H1 (cell line): Measurements from ENCODE around the gene HES7. TPM values are rescaled to one million over a fixed set of nuclear protein-coding genes. Genes with fewer than 3 reads are reported as not detected.

Source experiments
- CREB1 ChIP-seq: IDR thresholded peaks from 2 replicates; pipeline ENCODE4 v1.6.1; 2012; ENCODE audit warnings: inconsistent platforms
- CTBP2 ChIP-seq: IDR thresholded peaks from 2 replicates; pipeline ENCODE4 v1.7.0; 2011; ENCODE audit warnings: borderline replicate concordance, mild to moderate bottlenecking, moderate library complexity, mixed read lengths, low read length; ENCODE audit not compliant: insufficient read depth, insufficient read length
- EGR1 ChIP-seq: IDR thresholded peaks from 2 replicates; pipeline ENCODE4 v1.6.1; 2011; ENCODE audit warnings: low read depth, low read length, borderline replicate concordance
- EZH2 ChIP-seq: fragments of 200-600 bp; sonication (generic); IDR thresholded peaks from 2 replicates; pipeline ENCODE4 v1.7.1; 2012; ENCODE audit warnings: low read depth, mild to moderate bottlenecking, moderate library complexity, low read length, inconsistent platforms; ENCODE audit not compliant: severe bottlenecking
- MAFK ChIP-seq: IDR thresholded peaks from 2 replicates; pipeline ENCODE4 v1.6.1; 2012; ENCODE audit warnings: low read depth, mild to moderate bottlenecking, improper control_type of control experiment, low read length
- NANOG ChIP-seq: IDR thresholded peaks from 2 replicates; pipeline ENCODE4 v1.6.1; 2011; ENCODE audit warnings: low read length, low read depth, mild to moderate bottlenecking, inconsistent platforms; ENCODE audit not compliant: insufficient read depth, poor library complexity, severe bottlenecking
- NRF1 ChIP-seq: IDR thresholded peaks from 2 replicates; pipeline ENCODE4 v1.6.1; 2011; ENCODE audit warnings: mild to moderate bottlenecking, low read depth, low read length, improper control_type of control experiment
- PHF8 ChIP-seq: fragments of 200-600 bp; sonication (generic); conservative IDR thresholded peaks from 2 replicates; pipeline ENCODE4 v1.7.1; 2012; ENCODE audit warnings: low read depth, mild to moderate bottlenecking, inconsistent platforms, low read length, moderate library complexity
- POLR2A ChIP-seq, 2 experiments: IDR thresholded peaks; 1 replicate in 1 of 2; 2 replicates in 1 of 2; pipeline ENCODE4 v1.6.1; 2011; ENCODE audit warnings: low read depth in 2 of 2, low read length in 2 of 2, mild to moderate bottlenecking in 2 of 2; ENCODE audit errors: control extremely low read depth in 1 of 2
- POLR2AphosphoS5 ChIP-seq: IDR thresholded peaks from 2 replicates; pipeline ENCODE4 v1.6.1; 2011; ENCODE audit warnings: low read depth, low read length
- RAD21 ChIP-seq, 2 experiments: IDR thresholded peaks in 1 of 2; conservative IDR thresholded peaks in 1 of 2; 2 replicates each; pipeline ENCODE4 v1.6.1; 2011; ENCODE audit warnings: low read depth in 2 of 2, low read length in 2 of 2, improper control_type of control experiment in 1 of 2, inconsistent platforms in 1 of 2, mild to moderate bottlenecking in 1 of 2, moderate library complexity in 1 of 2
- RNF2 ChIP-seq: fragments of 200-900, 300-1000 bp; sonication (generic); IDR thresholded peaks from 2 replicates; pipeline ENCODE4 v1.7.1; 2016; ENCODE audit warnings: borderline replicate concordance, low read depth, mild to moderate bottlenecking, antibody characterized with exemption, low read length; ENCODE audit not compliant: poor library complexity, severe bottlenecking; ENCODE audit errors: missing control alignments
- SIRT6 ChIP-seq: IDR thresholded peaks from one replicate; pipeline ENCODE4 v1.7.1; 2012; ENCODE audit warnings: low read length, inconsistent platforms
- SP4 ChIP-seq: IDR thresholded peaks from 2 replicates; pipeline ENCODE4 v1.6.1; 2012; ENCODE audit warnings: low read length, inconsistent platforms
- TBP ChIP-seq: IDR thresholded peaks from 2 replicates; pipeline ENCODE4 v1.6.1; 2011; ENCODE audit warnings: low read depth, low read length, improper control_type of control experiment
- polyA plus RNA-seq, 7 experiments: library from polyadenylated mRNA; depleted of rRNA in 3 of 7; stranded (reverse) in 5 of 7; unstranded in 2 of 7; fragments of >200 nt in 5 of 7; fragments of 200-250 nt in 2 of 7; gene quantifications; 1 replicate in 5 of 7; 2 replicates in 1 of 7; 4 replicates in 1 of 7; pipeline versions ENCODE4 v1.2.1 to v1.2.3, GENCODE V29; 2011 to 2013; ENCODE audit warnings: missing spikeins in 2 of 7, mixed read lengths in 2 of 7
- total RNA-seq: library from RNA; stranded (reverse); fragmentation: NEBNext Ultra II Directional; extraction: Animal tissue kit (Norgen Biotek cat#: 25700); gene quantifications from 2 replicates; pipeline ENCODE4 v1.2.1, GENCODE V29; 2021
- TF ChIP-seq, protein P1 (sequence below): IDR thresholded peaks from 2 replicates; pipeline ENCODE4 v1.6.1; 2011; ENCODE audit warnings: low read depth, mild to moderate bottlenecking, low read length; ENCODE audit not compliant: insufficient read depth
- TF ChIP-seq, protein P2 (sequence below): IDR thresholded peaks from 2 replicates; pipeline ENCODE4 v1.6.1; 2012; ENCODE audit warnings: inconsistent platforms
- TF ChIP-seq, protein P3 (sequence below): IDR thresholded peaks from 2 replicates; pipeline ENCODE4 v1.6.1; 2012; ENCODE audit warnings: inconsistent platforms
- TF ChIP-seq, protein P4 (sequence below), 3 experiments: IDR thresholded peaks; 1 replicate in 2 of 3; 2 replicates in 1 of 3; pipeline versions ENCODE4 v1.5.1 to v1.6.1; 2011; ENCODE audit warnings: low read length in 3 of 3, mild to moderate bottlenecking in 3 of 3, inconsistent platforms in 2 of 3, low read depth in 1 of 3, moderate library complexity in 1 of 3; ENCODE audit not compliant: insufficient read depth in 1 of 3; ENCODE audit errors: control extremely low read depth in 1 of 3

HES7 gene
- total and polyA plus RNA-seq, 2 of the 8 experiments (the other 6 are each of a cell fraction or from before 2014, with no cell fraction given), result 0.20 to 0.32 TPM

DNA sequence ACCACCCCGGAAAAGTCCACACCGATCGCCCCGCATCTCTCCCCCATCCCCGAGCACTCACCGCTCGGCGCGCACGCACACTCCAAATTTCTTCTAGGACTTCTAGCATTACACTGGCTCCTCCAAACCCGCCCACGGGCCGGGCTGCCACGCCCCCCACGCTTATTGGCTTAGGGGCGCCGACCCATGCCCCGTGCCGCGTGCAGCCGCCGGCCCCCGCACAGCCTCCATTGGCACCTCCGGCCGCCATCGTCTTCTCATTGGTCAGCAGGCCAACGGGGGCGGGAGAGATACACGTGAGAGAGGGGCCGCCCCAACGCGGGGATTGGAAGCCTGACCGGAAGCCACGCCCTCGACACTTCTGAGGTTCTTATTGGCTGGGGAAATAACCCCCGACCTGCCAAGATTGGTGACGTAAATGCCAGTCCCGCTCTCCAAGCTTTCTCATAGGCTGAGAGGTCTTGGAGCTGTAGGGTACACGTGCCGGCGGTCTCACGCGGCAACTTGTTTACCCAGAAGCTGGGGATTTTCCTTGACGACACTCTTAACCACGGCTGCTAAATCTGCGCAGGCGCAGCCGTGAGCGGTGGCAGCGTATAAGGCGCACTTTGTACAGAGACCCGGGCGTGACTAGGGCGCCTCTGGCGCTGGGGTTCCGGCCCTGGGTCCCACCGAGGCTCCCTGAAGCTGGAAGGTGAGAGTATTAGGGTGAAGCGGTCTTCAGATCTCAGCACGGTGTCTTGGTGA is 32.5 kb upstream of the HES7 start (continued):
- TF ChIP-seq RAD21 (IDR thresholded peaks at IDR 0.05 in 1 of 2, conservative IDR thresholded peaks at IDR 0.05 in 1 of 2; ENCODE audit: low read depth in 2 of 2, low read length in 2 of 2) (peak in 1 of 2 experiments; percentile 23; a peak in 1 of 4 replicates), RNF2 (no peak), MAFK (no peak), PHF8 (peak; percentile 40; the same call in 1 of the 2 replicates), POLR2A (IDR thresholded peaks at IDR 0.05; ENCODE audit: control extremely low read depth in 1 of 2, low read depth in 2 of 2, low read length in 2 of 2) (peak; percentile 54 to 69), POLR2AphosphoS5 (peak; percentile 82), EGR1 (peak; percentile 95), CREB1 (peak; percentile 84), EZH2 (no peak), NANOG (peak; percentile 39), NRF1 (peak; percentile 88), TBP (peak; percentile 82; the same call in 1 of the 2 replicates), SP4 (peak; percentile 98), CTBP2 (no peak), SIRT6 (no peak)
- TF ChIP-seq, protein P1, sequence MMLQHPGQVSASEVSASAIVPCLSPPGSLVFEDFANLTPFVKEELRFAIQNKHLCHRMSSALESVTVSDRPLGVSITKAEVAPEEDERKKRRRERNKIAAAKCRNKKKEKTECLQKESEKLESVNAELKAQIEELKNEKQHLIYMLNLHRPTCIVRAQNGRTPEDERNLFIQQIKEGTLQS, result no peak
- TF ChIP-seq, protein P2, sequence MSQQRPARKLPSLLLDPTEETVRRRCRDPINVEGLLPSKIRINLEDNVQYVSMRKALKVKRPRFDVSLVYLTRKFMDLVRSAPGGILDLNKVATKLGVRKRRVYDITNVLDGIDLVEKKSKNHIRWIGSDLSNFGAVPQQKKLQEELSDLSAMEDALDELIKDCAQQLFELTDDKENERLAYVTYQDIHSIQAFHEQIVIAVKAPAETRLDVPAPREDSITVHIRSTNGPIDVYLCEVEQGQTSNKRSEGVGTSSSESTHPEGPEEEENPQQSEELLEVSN, result peak; percentile 94
- TF ChIP-seq, protein P3, sequence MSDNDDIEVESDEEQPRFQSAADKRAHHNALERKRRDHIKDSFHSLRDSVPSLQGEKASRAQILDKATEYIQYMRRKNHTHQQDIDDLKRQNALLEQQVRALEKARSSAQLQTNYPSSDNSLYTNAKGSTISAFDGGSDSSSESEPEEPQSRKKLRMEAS, result peak; percentile 98
- TF ChIP-seq, protein P4, sequence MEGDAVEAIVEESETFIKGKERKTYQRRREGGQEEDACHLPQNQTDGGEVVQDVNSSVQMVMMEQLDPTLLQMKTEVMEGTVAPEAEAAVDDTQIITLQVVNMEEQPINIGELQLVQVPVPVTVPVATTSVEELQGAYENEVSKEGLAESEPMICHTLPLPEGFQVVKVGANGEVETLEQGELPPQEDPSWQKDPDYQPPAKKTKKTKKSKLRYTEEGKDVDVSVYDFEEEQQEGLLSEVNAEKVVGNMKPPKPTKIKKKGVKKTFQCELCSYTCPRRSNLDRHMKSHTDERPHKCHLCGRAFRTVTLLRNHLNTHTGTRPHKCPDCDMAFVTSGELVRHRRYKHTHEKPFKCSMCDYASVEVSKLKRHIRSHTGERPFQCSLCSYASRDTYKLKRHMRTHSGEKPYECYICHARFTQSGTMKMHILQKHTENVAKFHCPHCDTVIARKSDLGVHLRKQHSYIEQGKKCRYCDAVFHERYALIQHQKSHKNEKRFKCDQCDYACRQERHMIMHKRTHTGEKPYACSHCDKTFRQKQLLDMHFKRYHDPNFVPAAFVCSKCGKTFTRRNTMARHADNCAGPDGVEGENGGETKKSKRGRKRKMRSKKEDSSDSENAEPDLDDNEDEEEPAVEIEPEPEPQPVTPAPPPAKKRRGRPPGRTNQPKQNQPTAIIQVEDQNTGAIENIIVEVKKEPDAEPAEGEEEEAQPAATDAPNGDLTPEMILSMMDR (IDR thresholded peaks at IDR 0.05; ENCODE audit: control extremely low read depth in 1 of 3, insufficient read depth in 1 of 3, low read depth in 1 of 3, low read length in 3 of 3), result peak in 1 of 3 experiments; percentile 9; a peak in 1 of 4 replicates
